GM18951 (cell line): ENCODE measurements around the gene SAMD10.
"Not testable (repeated sequence)": the region's sequence is repeated elsewhere in the genome, so short reads cannot be mapped to it uniquely, and the experiment has no call there.

ENCODE experiments used
- POLR2A ChIP-seq: IDR thresholded peaks from 4 replicates; pipeline ENCODE4 v1.6.1; 2011; ENCODE audit warnings: mild to moderate bottlenecking; ENCODE audit not compliant: insufficient read length, insufficient read depth; ENCODE audit errors: extremely low read depth
- in situ Hi-C: fragments of 300-500 bp; cut with MboI; formaldehyde crosslinking; loops from one replicate; pipeline ENCODE4 v1.12.0; 2022; ENCODE audit warnings: low sequenced_read_pairs, mixed read lengths, inconsistent platforms; ENCODE audit not compliant: unreplicated experiment

The SAMD10 gene

DNA sequence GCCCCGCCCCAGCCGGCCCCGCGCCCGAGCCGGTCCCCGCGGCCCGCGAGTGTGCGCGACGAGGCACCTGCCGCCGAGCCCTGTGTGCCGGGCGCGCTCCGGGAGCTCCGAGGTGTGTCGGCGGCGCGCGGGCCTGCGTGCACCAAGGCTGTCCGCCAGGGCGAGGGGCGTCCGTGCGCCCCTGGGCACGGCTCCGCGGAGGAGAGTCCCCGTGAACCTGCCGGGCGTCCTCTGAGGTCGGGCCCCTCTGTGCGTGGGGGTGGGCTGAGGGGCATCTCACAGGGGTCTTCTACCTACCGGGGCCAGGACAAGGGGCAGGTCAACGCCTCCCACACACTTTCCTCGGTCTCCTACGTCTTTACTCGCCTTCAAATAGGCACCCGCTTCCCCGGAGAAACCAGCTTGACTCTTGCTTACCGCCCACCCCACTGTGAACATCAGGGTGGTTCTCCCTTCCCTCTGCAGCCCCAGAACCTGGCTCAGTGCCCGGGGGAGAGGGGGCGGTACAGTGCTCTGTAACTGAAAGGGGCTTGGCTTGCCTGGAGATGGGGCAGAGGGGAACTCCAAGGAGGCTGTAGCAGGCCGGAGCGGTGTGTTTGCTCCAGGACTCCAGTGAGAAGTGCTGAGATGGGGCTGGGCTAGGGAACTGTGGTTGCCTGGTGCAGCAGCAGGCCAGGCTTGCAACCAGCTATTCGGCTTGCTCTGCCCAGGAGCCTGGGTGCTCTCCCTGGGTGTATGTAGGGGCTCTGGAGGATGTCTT lies at the start of gene SAMD10:
Gene SAMD10, minus strand, starts transcription at position 86 of the 760 bp plus-strand sequence. CDS start 175 bp downstream, outside the sequence.
- in situ Hi-C loops = no loop called here
- peak; percentile 62 for TF ChIP-seq POLR2A

GRCh38 chr20:64027981-64028685 lies 48.7 kb upstream of the SAMD10 start:
- no peak for TF ChIP-seq POLR2A
- in situ Hi-C loops = no loop called here

DNA sequence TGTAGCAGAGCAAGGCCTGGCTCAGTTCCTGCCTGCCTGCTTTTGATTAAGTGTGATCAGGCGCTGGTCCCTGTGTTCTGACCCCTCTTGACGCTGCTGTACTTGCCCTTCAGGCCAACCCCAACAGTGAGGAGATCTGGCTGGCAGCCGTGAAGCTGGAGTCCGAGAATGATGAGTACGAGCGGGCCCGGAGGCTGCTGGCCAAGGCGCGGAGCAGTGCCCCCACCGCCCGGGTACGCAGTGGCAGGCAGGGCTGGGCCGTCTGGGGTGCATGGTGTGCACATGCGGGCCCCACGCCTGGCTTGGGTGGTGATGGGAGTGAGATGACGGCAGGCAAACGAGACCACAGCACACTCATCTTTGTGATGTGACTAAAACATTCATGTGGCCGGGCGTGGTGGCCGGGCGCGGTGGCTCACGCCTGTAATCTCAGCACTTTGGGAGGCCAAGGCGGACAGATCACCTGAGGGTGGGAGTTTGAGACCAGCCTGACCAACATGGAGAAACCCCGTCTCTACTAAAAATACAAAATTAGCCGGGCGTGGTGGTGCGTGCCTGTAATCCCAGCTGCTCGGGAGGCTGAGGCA lies 46.5 kb upstream of the SAMD10 start:
- TF ChIP-seq POLR2A = no peak
- in situ Hi-C loops = no loop called here

- TF ChIP-seq POLR2A = no peak
- in situ Hi-C loops = no loop called here
These were observed 45.8 kb upstream of the SAMD10 start for GRCh38 chr20:64025101-64025825.

GRCh38 chr20:64024141-64024990 lies 44.9 kb upstream of the SAMD10 start:
- in situ Hi-C loops = no loop called here
- no peak for TF ChIP-seq POLR2A

DNA sequence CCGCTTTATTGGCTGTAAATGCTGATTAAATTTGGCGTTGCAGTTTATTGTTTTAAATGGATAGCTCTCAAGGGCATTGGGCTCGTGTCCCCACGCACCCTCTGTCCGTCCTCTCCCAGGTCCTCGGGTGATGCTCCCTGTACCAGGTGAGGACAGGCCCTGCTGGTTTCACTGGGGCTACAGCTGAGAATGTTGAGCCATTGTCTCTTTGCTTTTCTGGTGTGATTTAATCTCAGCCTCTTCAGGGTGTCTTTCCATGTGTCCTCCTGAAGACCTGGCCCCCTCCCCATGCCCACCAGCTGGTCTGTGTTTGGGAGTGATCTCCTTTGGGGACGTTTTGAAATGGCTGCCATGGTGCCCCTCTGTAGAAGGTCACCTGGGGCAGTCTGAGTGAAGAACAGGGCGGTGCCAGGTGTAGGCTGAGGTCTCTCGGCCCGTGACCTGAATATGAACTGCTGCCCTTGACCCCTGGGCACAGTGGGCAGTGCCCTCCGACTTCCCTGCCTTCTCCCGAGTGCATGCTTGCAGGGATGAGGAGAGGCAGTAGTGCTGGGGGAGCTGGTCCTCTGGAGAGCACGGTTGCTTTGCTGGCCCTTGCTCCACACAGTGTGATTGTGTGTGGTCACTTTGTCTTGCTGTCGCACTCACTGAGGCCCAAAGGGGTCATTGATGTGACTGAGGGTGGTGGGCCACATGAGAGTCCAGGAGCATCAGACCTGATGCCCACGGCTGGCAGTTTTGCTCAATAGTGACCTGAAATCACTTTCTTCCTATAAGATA lies 44.1 kb upstream of the SAMD10 start:
- in situ Hi-C loops = no loop called here
- TF ChIP-seq POLR2A = no peak

DNA sequence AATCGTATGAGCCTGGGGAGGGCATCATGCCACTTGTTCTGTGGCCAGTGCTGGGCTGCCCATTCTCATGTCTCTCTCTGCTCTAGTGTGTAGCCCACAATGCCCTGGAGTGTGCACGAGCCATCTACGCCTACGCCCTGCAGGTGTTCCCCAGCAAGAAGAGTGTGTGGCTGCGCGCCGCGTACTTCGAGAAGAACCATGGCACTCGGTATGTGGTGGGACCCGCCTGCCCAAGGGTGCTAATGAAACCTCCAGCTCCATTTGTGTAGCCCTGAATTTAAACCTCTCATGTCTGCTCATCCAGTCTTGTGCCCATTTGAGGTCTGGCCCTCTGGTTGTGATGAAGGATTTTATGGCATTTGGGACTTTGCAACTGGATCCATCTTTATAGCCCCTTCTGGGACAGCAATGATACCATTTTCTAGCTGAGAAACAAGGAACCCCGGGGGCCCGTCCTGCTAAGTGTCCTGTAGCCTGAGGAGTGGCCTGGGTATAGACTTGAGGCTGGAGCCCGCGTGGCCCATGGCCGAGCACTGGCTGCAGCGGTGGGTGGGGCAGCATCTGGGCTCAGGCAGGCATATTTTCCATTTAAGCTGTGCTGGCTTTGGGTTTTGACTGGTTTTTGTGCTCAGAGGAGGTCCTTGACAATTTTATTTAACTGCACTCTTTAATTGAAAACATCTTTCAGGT lies 43.4 kb upstream of the SAMD10 start:
- no peak for TF ChIP-seq POLR2A
- in situ Hi-C loops = no loop called here

- TF ChIP-seq POLR2A = no peak
- in situ Hi-C loops = no loop called here
These were observed 41.9 kb upstream of the SAMD10 start for GRCh38 chr20:64021124-64021975.

DNA sequence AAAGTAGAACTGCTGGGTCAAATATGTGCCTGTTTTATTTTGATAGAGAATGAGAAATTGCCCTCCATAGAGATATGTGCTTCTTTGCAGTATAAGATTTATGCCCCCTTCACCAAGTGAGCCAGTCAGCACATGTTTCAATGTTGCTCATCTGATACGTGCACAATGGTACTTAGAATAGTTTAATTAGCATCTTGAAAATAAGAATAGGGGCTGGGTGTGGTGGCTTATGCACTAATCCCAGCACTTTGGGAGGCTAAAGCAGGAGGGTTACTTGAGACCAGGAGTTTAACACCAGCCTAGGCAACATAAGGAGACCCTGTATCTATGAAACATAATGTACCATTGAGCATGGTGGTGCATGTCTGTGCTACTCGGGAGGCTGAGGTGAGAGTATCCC lies 36.2 kb upstream of the SAMD10 start:
- TF ChIP-seq POLR2A = no peak
- in situ Hi-C loops = no loop called here

GRCh38 chr20:64012385-64013154 lies 33.1 kb upstream of the SAMD10 start:
- in situ Hi-C loops = not testable (repeated sequence)
